HFF-Myc (cell line): ENCODE measurements around the gene APOOL.
"Not testable (repeated sequence)": the region's sequence is repeated elsewhere in the genome, so short reads cannot be mapped to it uniquely, and the experiment has no call there.

Experiments
- DNase-seq: peaks from one replicate; pipeline ENCODE4 v3.0.0-alpha.2; 2011; ENCODE audit warnings: low read depth; ENCODE audit errors: extremely low read depth
- H3K4me3 ChIP-seq: replicated peaks from 2 replicates; pipeline ENCODE4 v1.5.1; 2011; ENCODE audit warnings: low read depth, mild to moderate bottlenecking, control low read depth, low read length
- CTCF ChIP-seq: IDR thresholded peaks from 2 replicates; pipeline ENCODE4 v1.5.1; 2012; ENCODE audit warnings: mild to moderate bottlenecking, low read depth, low read length, control low read depth; ENCODE audit errors: missing control alignments

The APOOL gene

GRCh38 chrX:85003655-85004244 is at the start of gene APOOL:
TSS of gene APOOL (plus strand) at chrX:85003877. CDS start at chrX:85003913, 36 bp downstream.
- TF ChIP-seq CTCF = no peak
- DNase-seq = peak; percentile 44
- H3K4me3 ChIP-seq = peak within 1 kb of the TSS; percentile 72

- no peak overlapping the region for H3K4me3 ChIP-seq
- no peak for DNase-seq
- TF ChIP-seq CTCF = no peak
Measured at GRCh38 chrX:84956304-84956703, 47.4 kb upstream of the APOOL start.

- no peak overlapping the region for H3K4me3 ChIP-seq
- no peak for TF ChIP-seq CTCF
- no peak for DNase-seq
Measured at GRCh38 chrX:84974803-84975202, 28.9 kb upstream of the APOOL start.

- not testable (repeated sequence) for H3K4me3 ChIP-seq, DNase-seq
Measured at GRCh38 chrX:84991739-84992138, 11.9 kb upstream of the APOOL start.

GRCh38 chrX:84993150-84993549 is 10.5 kb upstream of the APOOL start:
- H3K4me3 ChIP-seq = no peak overlapping the region
- DNase-seq = no peak
- no peak for TF ChIP-seq CTCF

GRCh38 chrX:85001344-85001743 is 2.3 kb upstream of the APOOL start:
- no peak for TF ChIP-seq CTCF
- no peak overlapping the region for H3K4me3 ChIP-seq
- DNase-seq = no peak

- DNase-seq = no peak
- no peak for TF ChIP-seq CTCF
- H3K4me3 ChIP-seq = peak overlapping the region; percentile 72
Measured at GRCh38 chrX:85004255-85004654, 578 bp downstream of the APOOL start.
